HepG2 (cell line): ENCODE measurements around the gene TNFAIP8L2. TPM values are rescaled to one million over a fixed set of nuclear protein-coding genes. Genes with fewer than 3 reads are reported as not detected.

Experiments used
- FUBP1 ChIP-seq: sonication (generic); formaldehyde crosslinking; IDR thresholded peaks from 2 replicates; pipeline ENCODE4 v1.5.1; 2020; ENCODE audit warnings: missing genetic modification reagents, mild to moderate bottlenecking, borderline replicate concordance
- HNF1B ChIP-seq: sonication (generic); formaldehyde crosslinking; IDR thresholded peaks from 2 replicates; pipeline ENCODE4 v1.5.1; 2020; ENCODE audit warnings: mild to moderate bottlenecking, moderate library complexity, missing genetic modification reagents
- HNRNPLL ChIP-seq: fragments of 200-400 bp; formaldehyde crosslinking; IDR thresholded peaks from 2 replicates; pipeline ENCODE4 v1.6.1; 2017; ENCODE audit warnings: mild to moderate bottlenecking, low read depth, low read length; ENCODE audit not compliant: poor library complexity, severe bottlenecking
- MAZ ChIP-seq, 2 experiments: sonication (generic) in 1 of 2; formaldehyde crosslinking in 1 of 2; IDR thresholded peaks; 2 replicates each; pipeline versions ENCODE4 v1.5.0 to v1.6.1; 2012 to 2020; ENCODE audit warnings: low read depth in 2 of 2, mild to moderate bottlenecking in 2 of 2, borderline replicate concordance in 1 of 2, improper control_type of control experiment in 1 of 2, low read length in 1 of 2, missing genetic modification reagents in 1 of 2, moderate library complexity in 1 of 2
- MLLT10 ChIP-seq: sonication (generic); formaldehyde crosslinking; IDR thresholded peaks from 2 replicates; pipeline ENCODE4 v1.4.0; 2020; ENCODE audit warnings: missing genetic modification reagents
- POLR2AphosphoS5 ChIP-seq: IDR thresholded peaks from 2 replicates; pipeline ENCODE4 v1.6.1; 2012; ENCODE audit warnings: low read depth, low read length
- TEAD3 ChIP-seq: optimal IDR thresholded peaks from 2 replicates; pipeline ENCODE3; 2016; ENCODE audit warnings: borderline replicate concordance
- ZBTB40 ChIP-seq, 2 experiments: fragments of 450-650 bp in 1 of 2; sonication (generic) in 1 of 2; formaldehyde crosslinking in 1 of 2; IDR thresholded peaks; 2 replicates each; pipeline versions ENCODE4 v1.6.1 to v1.8.0; 2016 to 2022; ENCODE audit warnings: antibody characterized with exemption in 1 of 2, mild to moderate bottlenecking in 1 of 2, missing genetic modification reagents in 1 of 2
- ZKSCAN5 ChIP-seq: sonication (generic); formaldehyde crosslinking; IDR thresholded peaks from 2 replicates; pipeline ENCODE4 v1.5.1; 2020; ENCODE audit warnings: mild to moderate bottlenecking, missing genetic modification reagents
- ZNF274 ChIP-seq: sonication (generic); formaldehyde crosslinking; IDR thresholded peaks from 2 replicates; pipeline ENCODE4 v1.5.1; 2020; ENCODE audit warnings: mild to moderate bottlenecking, missing genetic modification reagents
- ZNF343 ChIP-seq: sonication (generic); formaldehyde crosslinking; IDR thresholded peaks from 2 replicates; pipeline ENCODE4 v1.4.0; 2020; ENCODE audit warnings: mild to moderate bottlenecking, missing genetic modification reagents
- ZNF772 ChIP-seq: sonication (generic); formaldehyde crosslinking; IDR thresholded peaks from 2 replicates; pipeline ENCODE4 v1.5.0; 2020; ENCODE audit warnings: mild to moderate bottlenecking, missing genetic modification reagents
- ZNF850 ChIP-seq: sonication (generic); formaldehyde crosslinking; conservative IDR thresholded peaks from 2 replicates; pipeline ENCODE4 v1.9.0; 2021; ENCODE audit warnings: mild to moderate bottlenecking, missing genetic modification reagents
- polyA plus RNA-seq, 8 experiments: library from polyadenylated mRNA; depleted of rRNA in 3 of 8; stranded (reverse) in 7 of 8; unstranded in 1 of 8; fragments of >200 nt; fragmentation: Illumina TruSeq in 4 of 8; extraction: Trizol in 4 of 8; gene quantifications; 2 replicates each; pipeline versions ENCODE4 v1.2.1 to v1.2.3, GENCODE V29; 2011 to 2016; ENCODE audit warnings: low read depth in 4 of 8, missing spikeins in 1 of 8, mixed read lengths in 1 of 8; ENCODE audit not compliant: insufficient read depth in 1 of 8
- total RNA-seq, 5 experiments: library from RNA; depleted of rRNA; stranded (reverse); fragments of >200 nt; fragmentation: Illumina TruSeq; extraction: Trizol; gene quantifications; 2 replicates each; pipeline ENCODE4 v1.2.3, GENCODE V29; 2016; ENCODE audit warnings: low read depth in 1 of 5
- TF ChIP-seq, protein P1 (sequence below): IDR thresholded peaks from 2 replicates; pipeline ENCODE4 v1.6.1; 2018; ENCODE audit warnings: missing genetic modification reagents

Gene TNFAIP8L2
- total and polyA plus RNA-seq, 2 of the 13 experiments (the other 11 are each of a cell fraction or from before 2014, with no cell fraction given), result not detected

DNA sequence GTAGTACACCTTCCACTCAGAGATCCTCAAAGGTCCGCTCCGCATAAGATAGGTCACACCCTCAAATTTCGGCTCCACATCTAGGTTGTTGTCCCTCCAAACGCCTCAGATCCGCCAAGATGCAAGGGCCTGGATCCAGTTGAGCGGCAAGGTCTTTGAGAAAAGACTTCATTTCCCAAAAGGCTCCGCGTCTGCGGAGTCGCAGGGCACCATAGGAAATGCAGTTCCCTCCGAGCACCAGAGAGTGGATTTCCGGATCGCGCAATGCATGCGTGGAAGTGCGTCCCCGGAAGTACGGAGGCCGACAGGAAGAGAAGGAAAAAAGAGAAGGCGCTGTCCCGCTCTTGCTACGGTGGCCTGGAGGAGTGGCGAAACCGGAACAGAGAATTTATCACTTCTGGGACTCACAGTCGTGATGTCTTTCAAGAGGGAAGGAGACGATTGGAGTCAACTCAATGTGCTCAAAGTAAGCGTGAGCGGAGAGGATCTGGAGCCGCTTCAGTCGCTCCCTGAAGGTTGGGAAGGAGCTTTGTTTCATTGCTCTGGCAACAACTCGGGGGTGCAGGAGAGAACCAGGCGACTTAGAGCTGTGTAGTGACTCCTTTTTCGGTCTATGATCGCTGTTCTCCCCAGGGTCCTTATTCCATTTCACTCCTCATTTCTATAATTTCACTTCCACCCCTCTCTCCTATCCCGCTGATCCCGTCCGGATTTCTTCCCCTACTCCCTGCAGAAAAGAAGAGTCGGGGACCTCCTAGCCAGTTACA lies 9.5 kb downstream of the TNFAIP8L2 start, which contains the start of the genes LYSMD1 and SCNM1 (continued):
- no peak for TF ChIP-seq FUBP1 (CRISPR knock-in tag)
- TF ChIP-seq MAZ (IDR thresholded peaks at IDR 0.05; ENCODE audit: borderline replicate concordance, low read depth, low read length), result no peak
- peak; percentile 68 for TF ChIP-seq MAZ (CRISPR knock-in tag; IDR thresholded peaks at IDR 0.05; ENCODE audit: low read depth)
- peak; percentile 35 for TF ChIP-seq HNRNPLL
- TF ChIP-seq ZNF772 (CRISPR knock-in tag), result peak; percentile 94
- TF ChIP-seq ZNF274, result peak; percentile 84
- TF ChIP-seq ZNF343 (CRISPR knock-in tag), result peak; percentile 71; the same call in 1 of the 2 replicates
- TF ChIP-seq, protein P1, sequence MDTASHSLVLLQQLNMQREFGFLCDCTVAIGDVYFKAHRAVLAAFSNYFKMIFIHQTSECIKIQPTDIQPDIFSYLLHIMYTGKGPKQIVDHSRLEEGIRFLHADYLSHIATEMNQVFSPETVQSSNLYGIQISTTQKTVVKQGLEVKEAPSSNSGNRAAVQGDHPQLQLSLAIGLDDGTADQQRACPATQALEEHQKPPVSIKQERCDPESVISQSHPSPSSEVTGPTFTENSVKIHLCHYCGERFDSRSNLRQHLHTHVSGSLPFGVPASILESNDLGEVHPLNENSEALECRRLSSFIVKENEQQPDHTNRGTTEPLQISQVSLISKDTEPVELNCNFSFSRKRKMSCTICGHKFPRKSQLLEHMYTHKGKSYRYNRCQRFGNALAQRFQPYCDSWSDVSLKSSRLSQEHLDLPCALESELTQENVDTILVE (CRISPR knock-in tag), result peak; percentile 95
- TF ChIP-seq ZBTB40 (IDR thresholded peaks at IDR 0.05), result peak; percentile 54; the same call in 1 of the 2 replicates
- TF ChIP-seq ZBTB40 (CRISPR knock-in tag; IDR thresholded peaks at IDR 0.05), result peak; percentile 69
- TF ChIP-seq MLLT10, result no peak
- peak; percentile 84 for TF ChIP-seq TEAD3 (CRISPR knock-in tag)
- TF ChIP-seq ZNF850 (CRISPR knock-in tag), result no peak
- peak; percentile 89 for TF ChIP-seq POLR2AphosphoS5
- TF ChIP-seq HNF1B (CRISPR knock-in tag), result peak; percentile 79
- no peak for TF ChIP-seq ZKSCAN5 (CRISPR knock-in tag)
